Measurements from ENCODE around the gene PSMD8.

GRCh38 chr19:38370299-38370698 is 4.1 kb upstream of the PSMD8 start:
- no peak for TF ChIP-seq CTCF (IDR thresholded peaks at IDR 0.05; ENCODE audit: low read depth, low read length)
- no peak for TF ChIP-seq EZH2phosphoT487 (IDR thresholded peaks at IDR 0.05; ENCODE audit: low read depth)

Measured in OCI-LY3 (cell line).